Stimulated activated CD8-positive, alpha-beta memory T cell treated with anti-CD3 and anti-CD28 coated beads, Interleukin-12 subunit alpha, Interleukin-12 subunit beta, amount 100 ng/mL, for 1 hour (primary cell): ENCODE measurements around the gene ZNF674.

Experiments
- DNase-seq: peaks from one replicate; pipeline ENCODE4 v3.0.0-alpha.2; 2020; ENCODE audit warnings: low read depth

ZNF674 gene

GRCh38 chrX:46545111-46546005 lies at the start of gene ZNF674:
Gene ZNF674 (minus strand): TSS chrX:46545421. CDS start chrX:46542087, 3,334 bp downstream.
- peak; percentile 88 for DNase-seq

- no peak for DNase-seq
Measured at GRCh38 chrX:46589977-46590723, 44.9 kb upstream of the ZNF674 start.

GRCh38 chrX:46588263-46588662 lies 43.0 kb upstream of the ZNF674 start:
- no peak for DNase-seq

GRCh38 chrX:46587753-46588171 lies 42.5 kb upstream of the ZNF674 start:
- DNase-seq, result no peak

- DNase-seq, result no peak
Measured at GRCh38 chrX:46587158-46587557, 41.9 kb upstream of the ZNF674 start.

- DNase-seq, result no peak
Measured at GRCh38 chrX:46584736-46585135, 39.5 kb upstream of the ZNF674 start.

- no peak for DNase-seq
Measured at GRCh38 chrX:46582966-46583365, 37.7 kb upstream of the ZNF674 start.

GRCh38 chrX:46582325-46582724 lies 37.1 kb upstream of the ZNF674 start:
- DNase-seq, result no peak

GRCh38 chrX:46580613-46581012 lies 35.4 kb upstream of the ZNF674 start:
- no peak for DNase-seq

- no peak for DNase-seq
Measured at GRCh38 chrX:46579250-46579649, 34.0 kb upstream of the ZNF674 start.

GRCh38 chrX:46577221-46578005 lies 32.2 kb upstream of the ZNF674 start:
- no peak for DNase-seq

- DNase-seq, result no peak
Measured at GRCh38 chrX:46576458-46576857, 31.2 kb upstream of the ZNF674 start.

- DNase-seq, result no peak
Measured at GRCh38 chrX:46575991-46576392, 30.8 kb upstream of the ZNF674 start.

- no peak for DNase-seq
Measured at GRCh38 chrX:46575586-46575985, 30.4 kb upstream of the ZNF674 start.

GRCh38 chrX:46574774-46575381 lies 29.7 kb upstream of the ZNF674 start:
- DNase-seq, result peak; percentile 10

- peak; percentile 50 for DNase-seq
Measured at GRCh38 chrX:46573892-46574773, 28.9 kb upstream of the ZNF674 start.

- DNase-seq, result peak; percentile 27
Measured at GRCh38 chrX:46573331-46573891, 28.2 kb upstream of the ZNF674 start, which contains the start of gene CHST7. Gene CHST7 (plus strand): TSS chrX:46573765. CDS start chrX:46573932, 167 bp downstream.

GRCh38 chrX:46572340-46572936 lies 27.2 kb upstream of the ZNF674 start:
- DNase-seq, result no peak

- no peak for DNase-seq
Measured at GRCh38 chrX:46571423-46572339, 26.5 kb upstream of the ZNF674 start.
